Measurements from ENCODE around the gene ZNF497.

ZNF497 gene

DNA sequence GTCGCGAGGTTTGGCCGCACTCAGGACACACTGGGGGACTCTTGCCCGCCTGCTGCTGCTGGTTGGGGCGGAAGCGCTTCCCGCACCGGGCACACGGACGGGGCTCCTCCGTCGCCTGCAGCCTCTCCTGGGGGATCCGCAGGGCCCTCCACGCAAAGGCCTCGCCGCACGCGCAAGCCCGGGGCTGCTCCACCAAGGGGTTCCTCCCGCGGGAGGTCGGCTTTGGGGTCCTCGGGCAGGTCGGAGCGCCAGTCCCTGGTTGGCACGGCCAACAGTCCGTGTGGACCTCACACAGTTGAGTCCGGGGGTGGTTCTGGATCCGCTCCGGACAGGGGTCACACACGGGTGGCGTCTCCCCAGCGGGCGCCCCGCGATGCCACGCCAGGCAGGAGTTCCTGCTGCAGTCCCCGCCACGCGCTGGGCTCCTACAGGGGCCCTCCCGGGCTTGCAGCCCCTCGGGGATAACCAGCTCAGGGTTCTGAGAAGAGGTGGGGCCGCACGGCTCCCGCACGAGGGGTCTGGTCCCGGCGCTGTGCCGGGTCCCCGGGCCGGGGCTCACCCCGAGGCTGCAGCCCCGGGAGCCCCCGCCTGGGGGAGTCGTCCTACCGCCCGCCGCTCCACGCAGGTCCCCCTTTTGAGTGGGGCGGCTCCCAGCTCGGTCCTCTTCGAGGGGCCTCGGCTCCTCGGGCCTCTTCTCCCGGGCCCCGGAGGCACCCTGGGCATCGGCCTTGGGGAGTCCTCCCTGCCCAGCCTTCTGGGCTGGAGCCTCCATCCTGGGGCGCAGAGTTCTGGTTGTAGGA is 6.2 kb upstream of the ZNF497 start:
- DNase-seq, result no peak

DNA sequence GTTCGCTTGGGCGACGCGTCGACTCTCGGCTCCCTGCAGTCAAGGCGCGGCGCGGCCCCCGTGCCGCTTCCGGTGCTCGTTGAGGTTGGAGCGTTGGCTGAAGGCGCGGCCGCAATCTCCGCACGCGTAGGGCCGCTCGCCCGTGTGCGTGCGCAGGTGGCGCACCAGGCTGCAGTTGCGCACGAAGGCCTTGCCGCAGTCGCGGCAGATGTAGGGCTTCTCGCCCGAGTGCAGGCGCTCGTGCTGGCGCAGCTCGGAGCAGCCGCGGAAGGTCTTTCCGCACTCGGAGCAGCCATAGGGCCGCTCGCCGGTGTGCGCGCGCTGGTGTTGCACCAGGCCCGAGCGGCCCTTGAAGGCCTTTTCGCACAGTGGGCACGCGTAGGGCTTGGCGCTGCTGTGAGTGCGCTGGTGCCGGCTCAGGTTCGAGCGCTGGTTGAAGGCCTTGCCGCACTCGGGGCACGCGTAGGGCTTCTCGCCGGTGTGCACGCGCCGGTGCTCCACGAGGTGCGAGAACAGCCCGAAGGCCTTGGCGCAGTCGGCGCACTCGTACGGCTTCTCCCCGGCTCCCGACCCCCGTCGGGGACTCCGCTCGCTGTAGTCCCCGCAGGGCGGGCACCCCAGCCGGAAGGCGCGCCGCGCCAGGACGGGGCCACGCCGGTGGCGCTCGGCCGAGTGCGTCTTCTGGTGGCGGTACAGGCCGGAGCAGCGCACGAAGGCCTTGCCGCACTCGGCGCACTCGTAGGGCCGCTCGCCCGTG is 5.3 kb upstream of the ZNF497 start:
- no peak for DNase-seq

DNA sequence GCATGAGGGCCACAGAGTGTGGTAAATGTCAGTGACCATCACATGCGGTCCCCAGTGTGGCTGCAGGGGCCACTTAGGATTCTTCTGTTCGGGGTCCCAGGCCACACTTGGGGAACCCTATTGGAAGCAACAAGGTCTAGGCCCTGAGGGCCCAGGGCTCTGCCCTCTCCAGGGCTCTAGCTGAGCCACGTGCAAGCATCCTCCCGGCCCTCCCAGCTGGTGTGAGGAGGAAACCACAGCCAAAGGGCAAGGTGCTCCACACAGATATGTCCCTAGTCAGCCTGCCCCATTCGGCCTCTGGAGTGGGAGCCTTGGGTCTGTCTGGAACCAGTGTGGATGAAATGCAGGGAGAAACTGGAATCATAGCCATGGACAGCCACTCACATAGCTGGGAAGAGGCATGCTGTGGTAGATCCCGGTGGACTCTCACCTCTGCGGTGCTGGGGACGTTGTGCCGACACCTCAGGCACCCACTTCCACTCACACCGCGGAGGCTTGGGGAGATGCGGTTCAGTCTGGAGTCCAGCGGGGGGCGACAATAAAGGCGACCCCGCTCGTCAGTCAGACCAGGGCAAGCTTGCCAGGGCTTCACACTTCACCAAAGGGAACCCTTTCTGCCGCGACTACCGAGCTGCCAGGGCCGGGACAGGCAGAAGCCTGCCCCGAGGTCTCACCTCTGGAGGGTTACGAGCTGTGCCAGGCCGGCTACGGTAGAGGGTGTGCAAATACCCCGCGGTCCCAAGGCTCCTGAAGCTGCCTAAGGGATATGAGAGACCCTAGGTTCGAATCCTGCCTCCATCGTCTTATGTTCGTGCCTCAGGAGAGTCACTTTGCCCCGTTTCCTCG is 4.3 kb upstream of the ZNF497 start:
- DNase-seq, result no peak

DNA sequence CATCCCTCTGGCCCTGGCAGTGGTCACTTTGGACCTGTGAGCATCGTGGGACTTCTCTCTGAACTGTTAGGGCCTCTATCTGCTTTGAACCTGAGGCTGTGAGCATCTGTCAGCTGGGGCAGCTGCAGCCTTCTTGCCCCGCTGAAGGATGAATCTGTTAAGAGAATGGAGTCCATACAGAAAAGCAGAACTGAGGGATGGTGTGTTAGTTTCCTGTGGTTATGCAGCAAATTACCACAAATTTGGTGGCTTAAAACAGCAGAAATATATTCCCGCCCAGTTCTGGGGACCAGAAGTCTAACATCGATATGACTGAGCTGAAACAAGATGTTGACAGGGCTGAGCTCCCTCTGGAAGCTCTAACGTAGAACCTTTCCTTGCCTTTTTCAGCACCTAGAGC is 1.6 kb upstream of the ZNF497 start:
- DNase-seq, result no peak

DNA sequence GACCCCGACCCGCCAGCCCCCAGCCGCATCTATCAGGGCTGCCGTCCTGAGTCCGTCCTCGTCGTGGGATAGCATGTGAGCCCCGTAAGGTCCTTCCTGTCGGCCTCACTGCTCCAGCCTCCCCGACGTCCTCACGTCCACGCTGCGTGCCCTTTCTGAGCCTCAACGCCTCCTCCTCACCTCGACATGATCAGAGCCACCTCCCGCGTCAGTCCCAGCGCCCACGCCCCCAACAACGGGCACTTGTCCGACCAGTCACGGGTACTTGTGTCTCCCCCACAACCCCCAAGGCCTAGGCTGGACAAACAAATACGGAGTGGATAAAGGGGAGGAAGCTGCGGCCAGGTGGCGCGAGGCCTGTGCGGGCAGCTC is 665 bp downstream of the ZNF497 start:
- no peak for DNase-seq

DNA sequence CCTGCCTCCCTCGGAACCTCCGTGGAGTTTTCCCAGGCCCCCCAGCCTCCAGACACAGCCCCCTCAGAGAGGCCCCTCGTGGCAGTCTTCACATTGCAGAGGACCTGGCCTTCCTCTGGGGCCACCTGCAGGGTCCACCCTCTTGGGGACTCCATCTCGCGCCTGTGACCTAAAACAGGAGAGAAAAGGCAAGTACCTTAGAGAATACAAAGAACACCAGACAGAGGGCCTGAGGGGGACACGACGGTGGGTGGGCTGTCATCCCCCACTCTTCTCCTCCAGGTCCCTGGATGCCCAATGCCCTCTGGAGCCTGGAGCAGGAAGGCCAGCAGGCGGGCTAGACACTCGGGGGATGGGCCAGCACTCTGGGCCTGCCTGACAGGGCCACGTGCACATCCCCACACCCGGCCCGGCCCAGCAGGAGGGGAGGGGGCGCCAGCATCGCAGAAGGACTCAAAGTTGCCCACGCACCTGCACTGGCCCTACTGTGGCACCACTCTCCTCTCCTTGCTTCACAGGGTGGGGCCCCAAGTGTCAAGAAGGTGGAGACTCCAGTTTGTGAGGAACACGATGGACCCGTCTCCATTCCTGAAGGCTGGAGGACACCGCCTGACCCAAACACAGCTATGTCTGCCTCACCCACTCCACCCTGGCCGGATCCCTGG is 4.9 kb downstream of the ZNF497 start:
- no peak for DNase-seq

DNA sequence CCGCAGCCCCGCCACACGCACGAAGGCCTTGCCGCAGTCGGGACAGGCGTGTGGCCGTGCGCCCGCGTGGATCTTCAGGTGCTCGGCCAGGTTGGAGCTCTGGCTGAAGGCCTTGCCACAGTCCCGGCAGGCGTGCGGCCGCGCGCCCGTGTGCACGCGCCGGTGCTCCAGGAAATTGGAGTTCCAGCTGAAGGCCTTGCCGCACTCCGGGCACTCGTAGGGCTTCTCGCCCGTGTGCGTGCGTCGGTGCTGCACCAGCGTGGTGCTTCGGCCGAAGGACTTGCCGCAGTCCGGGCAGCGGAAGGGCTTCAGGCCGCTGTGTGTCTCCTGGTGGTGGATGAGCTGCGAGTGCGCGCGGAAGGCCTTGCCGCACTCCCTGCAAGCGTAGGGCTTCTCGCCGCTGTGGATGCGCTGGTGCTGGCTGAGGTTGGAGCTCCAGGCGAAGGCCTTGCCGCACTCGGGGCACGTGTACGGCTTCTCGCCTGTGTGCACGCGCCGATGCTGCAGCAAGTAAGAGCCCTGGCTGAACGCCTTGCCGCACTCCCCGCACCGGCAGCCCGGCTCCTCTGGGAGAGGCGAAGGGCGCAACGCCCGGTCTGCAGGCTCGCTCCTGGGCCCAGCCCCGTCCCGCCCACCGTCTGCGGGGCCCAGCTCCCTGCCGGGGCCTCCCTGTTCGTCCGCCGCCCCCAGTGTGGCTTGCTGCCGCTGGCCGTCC is 5.6 kb downstream of the ZNF497 start:
- no peak for DNase-seq

DNA sequence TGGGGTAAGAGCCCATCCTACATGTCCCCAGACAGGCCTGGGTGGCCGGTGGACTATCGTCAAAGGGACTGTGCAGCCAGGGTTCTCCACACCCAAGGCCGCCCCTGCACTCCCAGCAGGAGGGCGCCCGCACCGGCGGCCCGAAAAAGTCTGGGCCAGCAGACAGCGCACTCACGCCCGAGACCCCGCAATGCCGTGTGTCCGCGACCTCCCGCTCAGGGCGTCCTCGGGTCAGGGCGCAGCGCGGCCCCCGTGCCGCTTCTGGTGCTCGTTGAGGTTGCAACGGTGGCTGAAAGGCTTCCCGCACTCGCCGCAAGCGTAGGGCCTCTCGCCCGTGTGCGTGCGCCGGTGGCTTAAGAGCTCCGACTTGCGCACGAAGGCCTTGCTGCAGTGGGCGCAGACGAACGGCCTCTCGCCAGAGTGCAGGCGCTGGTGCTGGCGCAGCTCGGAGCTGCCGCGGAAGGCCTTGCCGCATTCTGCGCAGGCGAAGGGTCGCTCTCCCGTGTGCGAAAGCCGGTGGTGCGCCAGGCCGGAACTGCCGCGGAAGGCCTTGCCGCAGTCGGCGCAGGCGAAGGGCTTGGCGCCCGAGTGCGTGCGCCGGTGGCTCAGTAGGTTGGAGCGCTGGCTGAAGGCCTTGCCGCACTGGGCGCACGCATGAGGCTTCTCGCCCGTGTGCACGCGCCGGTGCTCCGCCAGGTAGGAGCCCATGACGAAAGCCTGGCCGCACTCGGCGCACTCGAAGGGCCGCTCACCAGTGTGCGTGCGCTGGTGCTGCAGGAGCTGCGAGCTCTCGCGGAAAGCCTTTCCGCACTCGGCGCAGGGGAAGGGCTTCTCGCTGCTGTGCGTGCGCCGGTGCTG is 6.4 kb downstream of the ZNF497 start:
- peak; percentile 82 for DNase-seq

DNA sequence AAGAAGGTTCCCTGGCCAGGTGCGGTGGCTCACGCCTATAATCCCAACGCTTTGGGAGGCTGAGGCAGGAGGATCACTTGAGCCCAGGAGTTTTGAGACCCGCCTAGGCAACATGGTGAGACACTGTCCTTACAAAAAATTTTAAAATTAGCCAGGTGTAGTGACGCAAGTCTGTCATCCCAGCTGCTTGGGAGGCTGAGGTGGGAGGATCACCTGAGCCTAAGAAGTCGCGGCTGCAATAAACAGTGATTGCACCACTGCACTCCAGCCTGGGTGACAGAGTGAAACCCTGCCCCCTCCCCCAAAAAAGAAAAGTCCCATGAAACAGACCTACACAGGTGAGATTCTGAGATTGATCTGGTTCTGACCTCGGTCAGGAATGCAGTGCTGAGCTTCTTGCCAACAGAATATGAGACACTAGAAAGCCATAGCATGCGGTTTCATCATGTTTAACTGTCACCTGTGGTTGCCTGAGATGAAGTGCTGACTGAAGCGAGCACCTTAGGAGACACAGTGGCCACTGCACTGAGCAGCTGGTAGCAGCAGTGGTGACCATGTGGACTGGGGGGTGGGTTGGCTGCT is 7.2 kb downstream of the ZNF497 start:
- no peak for DNase-seq

DNA sequence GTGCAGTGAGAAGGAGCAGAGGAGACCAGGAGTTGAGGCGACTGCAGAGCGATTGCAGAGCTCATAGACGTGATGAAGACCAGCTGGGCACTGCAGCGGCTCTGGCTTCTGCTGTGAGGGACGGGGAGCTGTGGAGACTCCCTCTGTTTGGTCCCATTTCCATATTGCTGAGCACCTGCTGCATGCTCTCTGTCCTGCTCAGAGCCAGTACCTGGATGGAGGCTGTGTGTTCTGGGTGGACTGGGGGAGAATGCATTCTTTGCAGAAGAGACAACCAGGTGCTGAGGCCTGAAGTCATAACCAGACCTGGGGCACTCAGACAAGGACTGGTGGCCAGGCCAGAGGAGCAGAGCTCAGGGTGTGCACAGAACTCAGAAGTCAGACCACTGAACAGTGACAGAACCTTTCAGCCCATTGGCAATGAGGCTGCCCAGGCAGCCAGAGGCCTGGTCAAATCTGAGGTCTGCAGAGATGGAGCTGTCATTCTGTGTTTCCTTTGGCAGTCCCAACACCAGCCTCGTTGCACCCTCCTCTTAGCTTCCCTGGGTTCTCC is 8.0 kb downstream of the ZNF497 start:
- no peak for DNase-seq

DNA sequence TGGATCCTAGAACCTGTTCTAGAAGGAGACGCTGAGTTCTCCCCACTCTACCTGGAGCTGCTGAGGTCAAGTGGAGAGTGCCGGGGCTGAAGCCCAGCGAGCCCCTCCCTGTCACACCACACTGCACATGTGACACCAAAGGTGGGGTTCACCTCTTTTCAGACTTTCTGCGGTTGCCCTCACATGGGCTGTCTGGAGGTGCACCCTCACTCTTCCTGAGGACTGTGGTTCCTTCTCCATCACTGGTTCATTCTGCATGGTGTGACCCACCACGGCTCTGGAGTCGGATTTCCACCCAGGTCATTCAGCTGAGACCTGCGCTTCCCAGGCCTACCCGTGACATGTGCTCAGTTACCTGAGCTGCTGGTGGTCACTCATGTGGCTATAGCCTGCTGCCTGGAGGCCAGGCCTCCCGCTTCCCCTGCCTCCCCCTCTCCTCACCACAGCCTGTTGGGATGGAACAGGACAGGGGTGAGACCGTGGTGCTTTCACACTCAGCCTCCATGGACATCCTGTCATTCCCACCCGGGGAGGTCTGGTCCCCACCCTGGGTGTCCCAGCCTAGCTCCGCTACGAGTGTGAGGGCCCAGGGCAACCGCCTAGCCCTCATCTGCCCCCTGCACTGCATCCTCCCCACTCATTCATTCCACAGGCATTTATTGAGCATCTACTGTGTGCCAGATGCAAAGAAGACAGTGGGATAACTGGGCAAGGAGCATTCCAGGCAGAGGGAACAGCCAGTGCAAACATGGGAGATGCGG is 8.7 kb downstream of the ZNF497 start:
- no peak for DNase-seq

DNA sequence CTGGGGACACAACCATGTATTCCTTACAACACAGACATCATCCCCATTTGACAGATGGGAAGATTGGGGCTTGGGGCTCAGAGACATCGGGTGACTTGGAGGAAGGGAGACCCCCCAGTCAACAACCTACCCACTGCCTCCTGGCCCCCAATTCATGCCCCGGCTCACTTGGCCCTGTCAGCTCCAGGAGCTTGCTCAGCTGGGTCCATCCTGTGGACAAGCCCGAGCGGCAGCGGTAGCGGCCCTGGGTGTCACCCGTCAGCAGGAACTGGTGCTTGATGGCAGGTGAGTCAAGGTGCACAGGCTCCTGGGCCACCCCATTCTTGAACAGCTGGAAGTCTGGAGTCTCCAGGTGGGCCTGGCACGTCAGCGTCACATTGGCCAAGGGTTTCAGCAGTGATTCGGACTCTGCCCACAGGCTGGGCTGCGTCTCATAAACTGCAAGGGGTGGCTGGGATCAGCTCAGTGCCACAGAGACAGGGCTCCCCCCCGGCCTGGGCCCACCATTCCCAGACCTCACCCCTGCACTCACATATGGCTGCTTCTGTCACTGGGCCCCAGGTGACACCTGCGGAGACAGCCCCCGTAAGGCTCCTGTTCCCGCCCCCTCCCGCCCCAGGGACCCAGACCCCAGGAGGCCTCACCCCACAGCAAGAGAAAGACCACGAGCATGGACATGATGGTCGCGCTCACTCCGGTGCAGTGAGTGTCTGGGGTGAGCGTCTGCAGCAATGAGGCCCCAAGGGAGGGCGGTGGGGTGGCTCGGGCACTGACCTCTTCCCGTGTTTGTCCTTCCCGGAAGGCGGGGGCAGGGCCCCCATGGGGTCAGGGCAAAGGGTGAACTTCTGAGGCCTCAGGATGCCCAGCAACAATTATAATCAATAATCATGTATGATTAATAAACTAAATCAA is 9.5 kb downstream of the ZNF497 start, which contains the start of gene A1BG:
TSS of gene A1BG (minus strand) at position 733 of the 912 bp plus-strand sequence. CDS start at position 678, 55 bp downstream.
- DNase-seq, result no peak

DNA sequence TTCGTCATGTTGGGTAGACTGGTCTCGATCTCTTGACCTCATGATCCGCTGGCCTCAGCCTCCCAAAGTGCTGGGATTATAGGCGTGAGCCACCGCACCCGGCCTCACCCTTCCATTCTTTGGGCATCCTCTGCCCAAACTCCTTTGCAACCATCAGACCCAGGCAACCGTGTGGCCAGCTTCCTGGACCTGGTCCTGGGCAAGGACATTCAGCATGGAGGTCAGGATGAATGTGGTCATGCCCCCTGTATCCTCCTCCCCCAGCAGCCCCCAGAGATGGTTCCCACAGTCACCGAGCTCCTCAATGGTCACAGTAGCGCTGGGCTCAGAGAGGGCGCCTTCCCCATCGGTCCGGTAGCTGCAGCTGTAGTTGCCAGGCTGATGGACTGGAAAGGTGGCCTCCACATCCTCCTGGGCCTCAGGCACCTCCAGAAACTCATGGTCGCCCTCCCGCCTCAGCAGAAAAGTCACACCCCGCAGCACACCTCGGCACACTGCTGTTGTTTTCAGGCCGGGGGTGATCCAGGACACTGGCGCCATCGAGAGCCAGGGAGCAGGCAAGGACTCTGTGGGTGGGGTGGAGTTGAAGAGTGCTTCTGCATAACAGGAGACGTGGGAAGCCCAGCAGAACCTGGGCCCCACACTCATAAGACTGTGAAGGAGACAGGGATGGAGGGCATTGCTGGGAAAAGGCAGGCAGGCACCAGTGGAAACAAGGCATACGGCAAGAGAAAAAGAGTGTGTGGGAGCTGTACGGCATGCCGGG is 10.4 kb downstream of the ZNF497 start:
- DNase-seq, result no peak

DNA sequence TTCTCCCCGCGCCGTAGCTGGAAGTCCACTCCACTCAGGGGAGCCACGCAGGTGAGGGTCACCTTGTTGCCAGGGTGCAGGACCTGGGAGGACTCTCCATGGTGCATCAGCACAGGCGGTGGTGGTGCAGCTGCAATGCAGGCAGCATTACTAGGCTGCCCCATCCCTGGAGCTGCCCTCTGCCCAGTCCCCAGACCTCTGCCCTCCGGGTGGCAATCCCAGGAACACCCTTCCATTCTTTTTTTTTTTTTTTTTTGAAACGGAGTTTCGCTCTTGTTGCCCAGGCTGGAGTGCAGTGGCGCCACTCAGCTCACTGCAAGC is 11.0 kb downstream of the ZNF497 start:
- DNase-seq, result no peak

DNA sequence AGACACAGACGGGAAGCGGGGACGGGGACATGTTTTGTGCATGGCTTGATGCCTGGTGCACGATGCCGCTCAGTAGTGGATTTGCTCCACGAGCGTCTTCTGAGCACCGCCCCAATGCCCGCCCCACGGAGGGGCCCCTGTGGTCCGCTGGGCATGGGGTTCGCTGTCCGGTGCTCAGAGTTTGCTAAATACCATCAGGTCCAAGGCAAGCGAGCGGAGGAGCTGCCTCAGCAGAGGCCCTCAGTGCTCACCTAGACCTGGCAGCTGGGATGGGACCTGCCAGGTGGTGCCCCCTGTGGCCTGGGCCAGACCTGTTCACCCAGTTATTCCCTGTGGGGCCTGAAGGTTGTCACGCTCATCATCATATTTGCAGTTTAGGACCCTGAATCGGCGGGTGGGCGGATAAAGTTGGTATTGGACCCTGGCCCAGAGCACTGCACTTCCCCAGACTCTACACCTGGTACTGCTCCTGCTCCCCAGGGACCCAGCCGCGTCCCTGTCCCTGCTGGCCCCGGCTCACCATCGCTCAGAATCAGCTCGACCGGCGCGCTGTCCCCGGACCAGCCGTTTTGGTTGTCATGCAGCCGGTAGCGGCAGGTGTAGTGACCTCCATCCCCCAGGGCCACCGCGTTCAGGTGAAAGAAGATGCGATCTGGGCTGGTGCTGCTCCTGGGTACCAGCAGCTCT is 11.5 kb downstream of the ZNF497 start:
- DNase-seq, result no peak

DNA sequence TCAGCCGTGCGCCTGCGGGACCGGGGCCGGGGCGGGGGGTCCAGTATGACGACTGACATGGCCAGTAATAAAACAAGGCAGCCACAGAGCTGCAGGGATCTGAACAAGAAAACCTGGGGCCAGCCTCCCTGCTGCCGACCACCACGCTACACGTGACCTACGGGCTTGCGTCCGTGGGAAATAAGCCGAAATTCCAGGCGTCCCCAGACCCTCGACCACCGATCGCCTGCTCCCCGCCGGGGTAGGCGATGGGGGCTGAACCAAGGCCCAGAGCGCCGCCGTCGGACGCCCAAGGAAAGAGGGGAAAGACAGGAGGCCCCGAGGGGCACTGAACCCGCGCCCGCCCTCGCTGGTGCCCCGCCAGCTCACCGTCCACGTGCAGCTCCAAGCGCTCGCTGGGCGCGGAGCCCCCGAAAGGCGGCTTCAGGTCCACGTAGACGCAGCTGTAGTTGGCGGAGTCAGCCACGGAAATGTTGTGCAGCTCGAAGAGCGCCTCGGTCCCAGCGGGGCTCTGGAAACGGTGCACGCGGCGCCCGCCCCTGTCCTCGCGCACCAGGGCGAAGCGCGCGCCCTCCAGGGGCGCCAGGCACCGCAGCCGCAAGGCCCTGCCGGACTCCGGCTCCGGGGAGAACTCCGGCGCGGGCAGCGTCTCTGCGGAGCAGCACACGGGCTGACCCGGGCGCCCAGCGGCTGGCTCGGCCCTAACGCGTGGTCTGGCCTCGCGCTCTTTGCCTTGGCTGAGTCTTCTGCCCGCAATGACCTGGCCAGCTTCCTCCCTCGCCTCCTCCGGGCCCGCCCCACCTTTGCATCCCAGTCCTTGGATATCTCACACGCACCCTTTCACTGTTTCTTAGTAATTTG is 12.3 kb downstream of the ZNF497 start:
- DNase-seq, result peak; percentile 71
